Neutrophil (primary cell): ENCODE data around the gene CDC42.

Experiments used
- H3K27ac ChIP-seq: fragments of 200-600 bp; sonication (generic); 2 replicates; pipeline ENCODE4 v1.5.1; 2016; ENCODE audit warnings: mild to moderate bottlenecking, moderate library complexity
- H3K27me3 ChIP-seq: fragments of 200-600 bp; sonication (generic); 2 replicates; pipeline ENCODE4 v1.6.0; 2016; ENCODE audit warnings: mild to moderate bottlenecking
- H3K36me3 ChIP-seq: fragments of 200-600 bp; sonication (generic); 2 replicates; pipeline ENCODE4 v1.5.1; 2017
- H3K4me1 ChIP-seq, 2 experiments: fragments of 200-600 bp in 1 of 2; sonication (generic) in 1 of 2; 1 replicate in 1 of 2; 2 replicates in 1 of 2; pipeline versions ENCODE4 v1.5.1 to v1.6.1; 2013 to 2016; ENCODE audit warnings: low read depth in 1 of 2, low read length in 1 of 2, mild to moderate bottlenecking in 1 of 2, moderate library complexity in 1 of 2; ENCODE audit not compliant: control insufficient read depth in 1 of 2, insufficient read depth in 1 of 2
- H3K4me3 ChIP-seq, 2 experiments: fragments of 200-600 bp in 1 of 2; sonication (generic) in 1 of 2; 1 replicate in 1 of 2; 2 replicates in 1 of 2; pipeline ENCODE4 v1.5.1; 2013 to 2016; ENCODE audit warnings: low read depth in 1 of 2, low read length in 1 of 2, mild to moderate bottlenecking in 1 of 2, moderate library complexity in 1 of 2
- H3K9me3 ChIP-seq: fragments of 200-600 bp; sonication (generic); 2 replicates; pipeline ENCODE4 v1.5.1; 2016
- TF ChIP-seq, protein P1 (sequence below): fragments of 200-600 bp; sonication (generic); IDR thresholded peaks from 2 replicates; pipeline ENCODE4 v1.5.1; 2016; ENCODE audit warnings: antibody characterized with exemption

CDC42 gene

DNA sequence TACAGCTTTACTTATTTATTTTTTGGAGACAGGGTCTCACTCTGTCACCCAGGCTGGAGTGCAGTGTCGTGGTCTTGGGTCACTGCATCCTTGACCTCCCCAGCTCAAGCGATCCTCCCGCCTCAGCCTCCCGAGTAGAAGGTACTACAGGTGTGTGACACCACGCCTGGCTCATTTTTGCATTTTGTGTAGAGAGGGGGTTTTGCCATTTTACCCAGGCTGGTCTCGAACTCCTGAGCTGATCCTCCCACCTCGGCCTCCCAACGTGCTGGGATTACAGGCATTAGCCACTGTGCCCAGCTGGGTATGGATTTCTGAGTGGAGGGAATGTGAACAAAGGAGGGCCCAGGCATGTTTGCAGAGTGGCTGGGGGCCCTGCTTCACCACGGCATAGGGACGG, 46.2 kb downstream of the CDC42 start:
- H3K36me3 ChIP-seq = peaks cover 84% of the 10 kb centered on the region

DNA sequence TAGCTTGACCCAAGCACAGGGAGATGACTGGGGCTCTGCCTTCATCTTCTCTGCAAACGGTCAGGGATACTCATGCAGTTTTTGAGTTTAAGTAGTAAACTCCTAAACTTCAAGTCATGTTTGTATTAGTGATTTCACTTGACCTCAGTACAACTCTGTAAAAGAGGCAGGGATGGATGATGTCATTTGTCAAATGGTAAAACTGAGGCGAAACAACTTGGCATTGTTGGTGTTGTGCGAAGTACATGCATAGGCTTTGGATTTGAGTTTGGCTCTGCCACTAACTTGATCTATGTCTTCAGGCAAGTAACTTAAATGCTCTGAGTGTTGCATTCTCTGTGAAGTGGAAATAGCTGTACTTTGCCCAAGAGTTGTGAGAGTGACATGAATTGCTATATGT, 47.7 kb downstream of the CDC42 start:
- H3K9me3 ChIP-seq = no peaks in the 10 kb centered on the region
- H3K36me3 ChIP-seq = peaks cover 82% of the 10 kb centered on the region
- no peaks in the 10 kb centered on the region for H3K27me3 ChIP-seq
- H3K27ac ChIP-seq = peak overlapping the region; percentile 41
- no peak overlapping the region for H3K4me3 ChIP-seq
- TF ChIP-seq, protein P1, sequence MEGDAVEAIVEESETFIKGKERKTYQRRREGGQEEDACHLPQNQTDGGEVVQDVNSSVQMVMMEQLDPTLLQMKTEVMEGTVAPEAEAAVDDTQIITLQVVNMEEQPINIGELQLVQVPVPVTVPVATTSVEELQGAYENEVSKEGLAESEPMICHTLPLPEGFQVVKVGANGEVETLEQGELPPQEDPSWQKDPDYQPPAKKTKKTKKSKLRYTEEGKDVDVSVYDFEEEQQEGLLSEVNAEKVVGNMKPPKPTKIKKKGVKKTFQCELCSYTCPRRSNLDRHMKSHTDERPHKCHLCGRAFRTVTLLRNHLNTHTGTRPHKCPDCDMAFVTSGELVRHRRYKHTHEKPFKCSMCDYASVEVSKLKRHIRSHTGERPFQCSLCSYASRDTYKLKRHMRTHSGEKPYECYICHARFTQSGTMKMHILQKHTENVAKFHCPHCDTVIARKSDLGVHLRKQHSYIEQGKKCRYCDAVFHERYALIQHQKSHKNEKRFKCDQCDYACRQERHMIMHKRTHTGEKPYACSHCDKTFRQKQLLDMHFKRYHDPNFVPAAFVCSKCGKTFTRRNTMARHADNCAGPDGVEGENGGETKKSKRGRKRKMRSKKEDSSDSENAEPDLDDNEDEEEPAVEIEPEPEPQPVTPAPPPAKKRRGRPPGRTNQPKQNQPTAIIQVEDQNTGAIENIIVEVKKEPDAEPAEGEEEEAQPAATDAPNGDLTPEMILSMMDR = no peak
- no peaks in the 10 kb centered on the region for H3K4me1 ChIP-seq

More for the DNA sequence above, 46.2 kb downstream of the CDC42 start:
- Histone ChIP-seq H3K27me3 (no peaks in the 10 kb centered on the region), H3K9me3 (no peaks in the 10 kb centered on the region), H3K4me3 (no peak overlapping the region), H3K27ac (no peak overlapping the region), H3K4me1 (no peaks in the 10 kb centered on the region)
- TF ChIP-seq, protein P1 = no peak

DNA sequence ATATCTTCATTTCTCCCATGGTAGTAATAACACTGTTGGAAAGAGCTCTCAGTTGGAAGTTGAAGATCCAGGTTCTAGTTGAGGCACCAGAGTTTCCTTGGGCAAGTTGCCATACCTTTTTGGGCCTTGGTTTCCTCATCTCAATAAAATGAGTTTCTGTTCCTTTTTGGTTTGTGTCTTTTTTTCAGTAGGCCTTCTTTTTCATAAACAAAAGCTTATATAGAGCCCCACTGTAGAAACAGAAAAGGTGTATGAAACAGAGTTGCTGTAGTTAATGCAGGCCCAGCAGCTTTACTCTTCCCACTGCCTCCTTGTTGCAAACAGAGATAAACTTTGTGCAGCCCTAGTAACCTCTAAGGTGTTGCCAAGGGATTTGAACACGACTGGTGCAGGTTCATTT, 48.7 kb downstream of the CDC42 start:
- Histone ChIP-seq H3K9me3 (no peaks in the 10 kb centered on the region), H3K4me1 (no peaks in the 10 kb centered on the region), H3K27me3 (no peaks in the 10 kb centered on the region), H3K36me3 (peaks cover 81% of the 10 kb centered on the region), H3K4me3 (no peak overlapping the region), H3K27ac (peak overlapping the region; percentile 41)
- TF ChIP-seq, protein P1 = no peak

DNA sequence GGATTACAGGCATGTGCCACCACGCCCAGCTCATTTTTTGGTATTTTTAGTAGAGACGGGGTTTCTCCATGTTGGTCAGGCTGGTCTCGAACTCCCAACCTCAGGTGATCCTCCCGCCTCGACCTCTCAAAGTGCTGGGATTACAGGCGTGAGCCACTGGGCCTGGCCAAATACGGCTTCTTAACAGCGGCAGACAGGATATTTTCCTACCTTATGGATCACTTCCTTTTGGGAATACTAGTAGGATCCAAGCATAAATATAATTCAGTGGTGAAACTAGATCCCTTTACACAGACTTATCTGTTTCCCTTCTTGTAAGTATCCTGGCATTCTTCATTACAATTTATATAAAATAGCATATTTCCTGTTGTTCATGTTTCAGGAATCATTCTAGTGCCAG, 49.5 kb downstream of the CDC42 start:
- Histone ChIP-seq H3K4me3 (no peak overlapping the region), H3K9me3 (no peaks in the 10 kb centered on the region), H3K36me3 (peaks cover 77% of the 10 kb centered on the region), H3K4me1 (no peaks in the 10 kb centered on the region), H3K27ac (peak overlapping the region; percentile 41), H3K27me3 (no peaks in the 10 kb centered on the region)
- TF ChIP-seq, protein P1 = no peak

DNA sequence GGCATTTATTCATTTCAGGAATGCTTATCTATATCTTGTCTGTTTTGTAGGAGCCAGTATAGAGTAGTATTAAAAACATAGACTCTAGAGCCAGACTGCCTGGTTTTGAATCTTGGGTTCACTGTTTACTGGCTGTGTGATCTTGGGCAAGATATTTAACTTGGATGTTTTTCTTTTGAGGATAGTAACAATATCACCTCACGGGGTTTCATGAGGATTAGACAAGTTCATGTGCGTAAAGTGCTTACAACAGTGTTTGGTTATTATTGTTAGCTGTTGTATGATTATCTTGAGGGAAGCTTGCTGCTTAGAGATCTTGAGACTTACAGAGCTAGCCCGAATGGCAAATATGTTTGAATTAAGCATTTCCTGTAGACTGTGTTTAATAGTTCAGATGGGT, 50.2 kb downstream of the CDC42 start:
- H3K4me3 ChIP-seq = no peak overlapping the region
- no peaks in the 10 kb centered on the region for H3K9me3 ChIP-seq
- H3K27ac ChIP-seq = peak overlapping the region; percentile 3
- H3K27me3 ChIP-seq = no peaks in the 10 kb centered on the region
- TF ChIP-seq, protein P1 = no peak
- H3K36me3 ChIP-seq = peaks cover 69% of the 10 kb centered on the region
- no peaks in the 10 kb centered on the region for H3K4me1 ChIP-seq

DNA sequence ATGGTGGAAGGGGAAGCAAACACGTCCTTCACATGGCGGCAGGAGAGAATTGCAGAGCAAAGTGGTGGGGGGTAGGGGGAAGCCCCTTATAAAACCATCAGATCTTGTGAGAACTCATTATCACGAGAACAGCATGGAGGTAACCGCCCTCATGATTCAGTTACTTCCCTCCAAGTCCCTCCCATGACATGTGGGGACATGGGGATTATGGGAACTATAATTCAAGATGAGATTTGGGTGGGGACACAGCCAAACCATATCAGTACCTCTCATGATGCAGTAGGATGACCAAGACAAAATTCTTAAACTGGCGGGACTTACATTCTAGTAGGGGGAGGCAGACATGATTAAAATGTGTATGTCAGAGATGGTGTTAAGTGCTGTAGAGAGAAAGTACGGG, 51.6 kb downstream of the CDC42 start:
- H3K27me3 ChIP-seq = no peaks in the 10 kb centered on the region
- H3K27ac ChIP-seq = peak overlapping the region; percentile 3
- TF ChIP-seq, protein P1 = no peak
- H3K4me3 ChIP-seq = no peak overlapping the region
- no peaks in the 10 kb centered on the region for H3K4me1 ChIP-seq
- no peaks in the 10 kb centered on the region for H3K9me3 ChIP-seq
- peaks cover 66% of the 10 kb centered on the region for H3K36me3 ChIP-seq
